ENCODE data around the gene ME3.

ME3 gene

GRCh38 chr11:86570020-86570419 is 102.4 kb downstream of the ME3 start:
- TF ChIP-seq REST (IDR thresholded peaks at IDR 0.05; ENCODE audit: insufficient read depth in 1 of 2, low read depth in 2 of 2, low read length in 2 of 2) (no peak), SIN3A (IDR thresholded peaks at IDR 0.05; ENCODE audit: borderline replicate concordance, insufficient read depth, low read length) (no peak), FOXP2 (optimal IDR thresholded peaks at IDR 0.05; ENCODE audit: borderline replicate concordance, extremely low read depth, extremely low read length, insufficient read depth) (no peak), POLR2AphosphoS5 (IDR thresholded peaks at IDR 0.05; ENCODE audit: low read depth, low read length) (no peak), TAF1 (IDR thresholded peaks at IDR 0.05; ENCODE audit: borderline replicate concordance, insufficient read depth, low read length) (no peak)

GRCh38 chr11:86569109-86569508 is 103.3 kb downstream of the ME3 start:
- TF ChIP-seq FOXP2 (optimal IDR thresholded peaks at IDR 0.05; ENCODE audit: borderline replicate concordance, extremely low read depth, extremely low read length, insufficient read depth) (no peak), SIN3A (IDR thresholded peaks at IDR 0.05; ENCODE audit: borderline replicate concordance, insufficient read depth, low read length) (no peak), POLR2AphosphoS5 (IDR thresholded peaks at IDR 0.05; ENCODE audit: low read depth, low read length) (no peak), TAF1 (IDR thresholded peaks at IDR 0.05; ENCODE audit: borderline replicate concordance, insufficient read depth, low read length) (no peak), REST (IDR thresholded peaks at IDR 0.05; ENCODE audit: insufficient read depth in 1 of 2, low read depth in 2 of 2, low read length in 2 of 2) (no peak)

GRCh38 chr11:86565801-86566312 is 106.6 kb downstream of the ME3 start:
- TF ChIP-seq REST (IDR thresholded peaks at IDR 0.05; ENCODE audit: insufficient read depth in 1 of 2, low read depth in 2 of 2, low read length in 2 of 2): no peak
- TF ChIP-seq FOXP2 (optimal IDR thresholded peaks at IDR 0.05; ENCODE audit: borderline replicate concordance, extremely low read depth, extremely low read length, insufficient read depth): no peak
- TF ChIP-seq SIN3A (IDR thresholded peaks at IDR 0.05; ENCODE audit: borderline replicate concordance, insufficient read depth, low read length): no peak
- TF ChIP-seq POLR2AphosphoS5 (IDR thresholded peaks at IDR 0.05; ENCODE audit: low read depth, low read length): no peak
- no peak for TF ChIP-seq TAF1 (IDR thresholded peaks at IDR 0.05; ENCODE audit: borderline replicate concordance, insufficient read depth, low read length)

- no peak for TF ChIP-seq TAF1 (IDR thresholded peaks at IDR 0.05; ENCODE audit: borderline replicate concordance, insufficient read depth, low read length)
- no peak for TF ChIP-seq POLR2AphosphoS5 (IDR thresholded peaks at IDR 0.05; ENCODE audit: low read depth, low read length)
- TF ChIP-seq FOXP2 (optimal IDR thresholded peaks at IDR 0.05; ENCODE audit: borderline replicate concordance, extremely low read depth, extremely low read length, insufficient read depth): no peak
- TF ChIP-seq REST (IDR thresholded peaks at IDR 0.05; ENCODE audit: insufficient read depth in 1 of 2, low read depth in 2 of 2, low read length in 2 of 2): no peak
Measured at GRCh38 chr11:86565388-86565787, 107.0 kb downstream of the ME3 start.

Data from PFSK-1 (cell line).